Peyer's patch (tissue), 4 donors: Measurements from ENCODE around the gene SLMAP. TPM values are rescaled to one million over a fixed set of nuclear protein-coding genes. Genes with fewer than 3 reads are reported as not detected.

Experiments
- DNase-seq, 3 donors: peaks; one replicate each; pipeline ENCODE4 v3.0.0-alpha.2; 2017 to 2019
- H3K27ac ChIP-seq, 4 donors: fragments of 200-600 bp; sonication (generic); one replicate each; pipeline ENCODE4 v1.5.1; 2016 to 2019
- H3K27me3 ChIP-seq, 2 donors: fragments of 200-600 bp; sonication (generic); one replicate each; pipeline ENCODE4 v1.5.1; 2019
- H3K36me3 ChIP-seq, 3 donors: fragments of 200-600 bp; sonication (generic); one replicate each; pipeline ENCODE4 v1.5.1; 2016 to 2019
- H3K4me1 ChIP-seq, 4 donors: fragments of 200-600 bp; sonication (generic); one replicate each; pipeline ENCODE4 v1.5.1; 2016 to 2019
- H3K4me3 ChIP-seq, 4 donors: fragments of 200-600 bp; sonication (generic); 1 replicate in 3 of 4; 2 replicates in 1 of 4; pipeline ENCODE4 v1.5.1; 2016 to 2019; ENCODE audit warnings: mild to moderate bottlenecking in 1 of 4
- H3K9me3 ChIP-seq, 4 donors: fragments of 200-600 bp; sonication (generic); one replicate each; pipeline ENCODE4 v1.5.1; 2016 to 2019; ENCODE audit warnings: mild to moderate bottlenecking in 1 of 4
- POLR2A ChIP-seq, 2 donors: fragments of 450-650 bp; IDR thresholded peaks; one replicate each; pipeline ENCODE4 v1.5.1; 2017; ENCODE audit warnings: antibody characterized with exemption in 2 of 2, mild to moderate bottlenecking in 2 of 2, moderate library complexity in 2 of 2
- total RNA-seq, 4 donors: library from RNA; depleted of rRNA; stranded (reverse); fragments of >200 nt; gene quantifications; one replicate each; pipeline ENCODE4 v1.1.0, GENCODE V29; 2016
- TF ChIP-seq, protein P1 (sequence below), 6 experiments: fragments of 450-650 bp in 4 of 6; fragments of 200-600 bp in 2 of 6; sonication (generic) in 1 of 6; IDR thresholded peaks; one replicate each; pipeline ENCODE4 v1.5.1; 2017 to 2019; ENCODE audit warnings: antibody characterized with exemption in 6 of 6, mild to moderate bottlenecking in 3 of 6, moderate library complexity in 1 of 6

Gene SLMAP
- total RNA-seq, 4 donors from 2014 or later = 80.8 to 215 (median 94.4) TPM

DNA sequence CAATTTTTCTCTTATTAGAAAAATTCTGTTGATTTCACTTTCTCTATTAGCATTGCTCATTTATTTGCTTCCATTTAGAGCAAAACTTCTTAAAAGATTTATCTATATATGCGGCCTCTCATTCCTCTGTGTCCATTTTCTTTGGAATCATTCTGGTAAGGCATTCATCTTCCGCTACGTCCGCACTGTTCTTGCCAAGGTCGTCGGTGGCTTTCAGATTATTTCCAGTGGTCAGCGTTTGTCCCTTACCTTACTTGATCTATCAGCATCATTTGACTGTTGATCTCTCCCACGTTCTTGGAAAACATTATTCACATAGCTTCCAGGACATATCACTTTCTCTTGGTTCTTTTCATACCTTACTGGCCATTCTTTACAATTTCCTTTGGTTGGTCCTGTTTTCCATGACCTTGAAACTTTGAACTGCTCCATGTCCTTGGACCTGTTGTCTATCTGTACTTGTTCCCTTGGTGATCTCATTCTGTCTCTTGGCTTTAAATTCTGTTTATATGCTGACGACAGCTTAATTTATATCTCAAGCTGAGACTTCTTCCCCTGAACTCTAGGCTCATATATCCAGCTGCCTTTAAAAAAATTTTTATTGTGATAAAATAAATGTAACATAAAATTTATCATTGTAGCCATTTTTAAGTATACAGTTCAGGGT lies 54.5 kb downstream of the SLMAP start:
- no peak for DNase-seq
- Histone ChIP-seq H3K27ac (no peak overlapping the region), H3K4me1 (peaks cover 0 to 5% (median 0%) of the 10 kb centered on the region in 4 donors), H3K4me3 (no peak overlapping the region), H3K27me3 (no peaks in the 10 kb centered on the region), H3K36me3 (no peaks in the 10 kb centered on the region), H3K9me3 (no peaks in the 10 kb centered on the region)
- no peak for TF ChIP-seq POLR2A (IDR thresholded peaks at IDR 0.05)
- TF ChIP-seq, protein P1, sequence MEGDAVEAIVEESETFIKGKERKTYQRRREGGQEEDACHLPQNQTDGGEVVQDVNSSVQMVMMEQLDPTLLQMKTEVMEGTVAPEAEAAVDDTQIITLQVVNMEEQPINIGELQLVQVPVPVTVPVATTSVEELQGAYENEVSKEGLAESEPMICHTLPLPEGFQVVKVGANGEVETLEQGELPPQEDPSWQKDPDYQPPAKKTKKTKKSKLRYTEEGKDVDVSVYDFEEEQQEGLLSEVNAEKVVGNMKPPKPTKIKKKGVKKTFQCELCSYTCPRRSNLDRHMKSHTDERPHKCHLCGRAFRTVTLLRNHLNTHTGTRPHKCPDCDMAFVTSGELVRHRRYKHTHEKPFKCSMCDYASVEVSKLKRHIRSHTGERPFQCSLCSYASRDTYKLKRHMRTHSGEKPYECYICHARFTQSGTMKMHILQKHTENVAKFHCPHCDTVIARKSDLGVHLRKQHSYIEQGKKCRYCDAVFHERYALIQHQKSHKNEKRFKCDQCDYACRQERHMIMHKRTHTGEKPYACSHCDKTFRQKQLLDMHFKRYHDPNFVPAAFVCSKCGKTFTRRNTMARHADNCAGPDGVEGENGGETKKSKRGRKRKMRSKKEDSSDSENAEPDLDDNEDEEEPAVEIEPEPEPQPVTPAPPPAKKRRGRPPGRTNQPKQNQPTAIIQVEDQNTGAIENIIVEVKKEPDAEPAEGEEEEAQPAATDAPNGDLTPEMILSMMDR (IDR thresholded peaks at IDR 0.05) = no peak

DNA sequence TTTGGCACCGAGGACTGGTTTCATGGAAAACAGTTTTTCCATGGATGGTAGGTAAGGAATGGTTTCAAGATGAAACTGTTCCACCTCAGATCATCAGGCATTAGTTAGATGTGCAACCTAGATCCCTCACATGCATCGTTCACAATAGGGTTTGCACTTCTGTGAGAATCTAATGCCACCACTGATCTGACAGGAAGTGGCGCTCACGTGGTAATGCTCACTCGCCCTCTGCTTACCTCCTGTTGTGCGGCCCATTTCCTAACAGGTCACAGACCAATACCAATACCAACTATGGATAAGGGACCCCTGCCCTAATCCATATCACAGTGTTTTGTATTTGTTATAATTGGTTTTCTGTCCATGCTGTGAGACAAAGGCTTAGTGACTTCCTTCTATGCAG lies 58.9 kb downstream of the SLMAP start:
- no peak overlapping the region for H3K4me3 ChIP-seq
- H3K9me3 ChIP-seq = no peaks in the 10 kb centered on the region
- no peak for TF ChIP-seq POLR2A (IDR thresholded peaks at IDR 0.05)
- TF ChIP-seq, protein P1 (IDR thresholded peaks at IDR 0.05) = no peak
- H3K4me1 ChIP-seq = peaks cover 0 to 5% (median 0%) of the 10 kb centered on the region in 4 donors
- no peak overlapping the region for H3K27ac ChIP-seq
- no peaks in the 10 kb centered on the region for H3K27me3 ChIP-seq
- peak in 2 of 3 donors; percentile 63 to 68 for DNase-seq
- H3K36me3 ChIP-seq = no peaks in the 10 kb centered on the region

DNA sequence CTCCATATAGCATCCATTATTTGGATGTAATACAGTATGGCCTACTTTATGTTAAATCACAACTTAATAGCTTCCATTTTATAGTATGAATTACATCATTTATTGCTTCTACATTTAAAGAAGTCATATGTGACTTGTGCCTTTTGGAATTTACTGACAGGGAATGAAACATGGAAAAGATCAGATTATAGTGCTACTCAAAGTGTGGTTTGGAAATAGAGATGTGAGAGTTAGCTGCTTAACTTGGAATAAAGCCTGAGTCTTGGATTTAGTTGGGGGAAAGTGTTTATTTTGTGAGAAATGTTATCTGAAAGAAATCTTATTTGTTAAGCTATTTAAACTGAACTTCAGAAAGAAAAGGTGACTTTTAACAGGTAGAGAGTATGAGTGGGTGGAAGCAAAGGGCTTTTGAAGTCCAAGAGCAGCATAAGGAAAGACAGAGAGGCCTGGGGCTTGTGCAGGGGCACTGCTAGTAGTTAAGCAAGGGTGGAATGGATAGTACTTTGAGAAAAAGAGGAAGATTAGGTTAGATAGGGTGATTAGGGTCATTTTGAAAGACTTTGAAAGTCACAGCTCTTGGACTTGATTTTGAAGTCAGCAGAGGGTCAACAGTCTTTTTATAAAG lies 60.5 kb downstream of the SLMAP start:
- H3K36me3 ChIP-seq = no peaks in the 10 kb centered on the region
- H3K4me3 ChIP-seq = no peak overlapping the region
- H3K27me3 ChIP-seq = no peaks in the 10 kb centered on the region
- peaks cover 0 to 3% (median 0%) of the 10 kb centered on the region in 4 donors for H3K4me1 ChIP-seq
- no peak overlapping the region for H3K27ac ChIP-seq
- no peaks in the 10 kb centered on the region for H3K9me3 ChIP-seq
- TF ChIP-seq, protein P1 (IDR thresholded peaks at IDR 0.05) = no peak
- TF ChIP-seq POLR2A (IDR thresholded peaks at IDR 0.05) = no peak
- DNase-seq = no peak

DNA sequence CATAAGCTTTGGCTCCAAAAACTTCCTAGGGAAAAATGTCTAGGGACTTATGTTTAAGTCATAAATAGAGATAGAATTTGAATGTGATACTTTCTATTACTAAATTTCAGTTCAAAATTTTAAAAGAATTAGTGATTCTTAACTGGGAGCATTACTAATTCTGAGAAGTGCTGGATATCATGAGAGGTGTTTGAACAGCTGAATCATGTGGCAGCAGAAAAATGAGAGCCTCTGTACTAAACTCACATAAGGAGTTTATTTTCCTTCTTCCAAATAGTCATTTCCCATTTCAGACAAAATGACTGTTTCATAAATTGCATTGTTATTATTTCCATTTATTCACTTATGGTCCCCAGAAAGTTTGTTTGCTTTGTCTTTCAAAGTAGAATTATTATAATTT lies 62.7 kb downstream of the SLMAP start:
- no peak for DNase-seq
- H3K27me3 ChIP-seq = no peaks in the 10 kb centered on the region
- TF ChIP-seq, protein P1 (IDR thresholded peaks at IDR 0.05) = no peak
- no peak for TF ChIP-seq POLR2A (IDR thresholded peaks at IDR 0.05)
- H3K4me3 ChIP-seq = no peak overlapping the region
- H3K9me3 ChIP-seq = no peaks in the 10 kb centered on the region
- H3K4me1 ChIP-seq = peaks cover 0 to 3% (median 0%) of the 10 kb centered on the region in 4 donors
- H3K36me3 ChIP-seq = no peaks in the 10 kb centered on the region
- H3K27ac ChIP-seq = no peak overlapping the region

DNA sequence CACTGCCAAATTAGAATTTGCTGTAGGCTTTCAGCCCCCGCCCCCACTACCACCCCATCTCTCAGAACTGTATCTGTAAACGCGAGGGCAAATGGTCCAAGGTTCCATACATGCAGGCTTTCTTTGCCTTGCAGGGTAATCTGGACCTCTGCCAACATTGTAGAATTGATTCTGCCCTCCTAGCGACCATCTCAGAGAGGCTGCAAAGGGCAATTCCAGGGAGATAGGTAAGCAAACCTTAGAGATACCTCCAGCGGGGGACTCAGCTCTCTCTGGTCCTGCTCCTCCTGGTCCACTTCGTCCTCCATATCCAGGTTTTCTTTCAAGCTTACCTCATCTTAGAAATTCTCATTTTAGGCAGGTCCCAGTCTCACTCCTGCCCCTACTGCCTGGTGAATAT lies 64.4 kb downstream of the SLMAP start:
- TF ChIP-seq, protein P1 (IDR thresholded peaks at IDR 0.05) = no peak
- no peak for TF ChIP-seq POLR2A (IDR thresholded peaks at IDR 0.05)
- DNase-seq = no peak
- Histone ChIP-seq H3K36me3 (no peaks in the 10 kb centered on the region), H3K9me3 (no peaks in the 10 kb centered on the region), H3K27me3 (no peaks in the 10 kb centered on the region), H3K4me3 (no peak overlapping the region), H3K27ac (no peak overlapping the region), H3K4me1 (peaks cover 0 to 3% (median 0%) of the 10 kb centered on the region in 4 donors)
